SU-DHL-6 (cell line): ENCODE data around the gene APH1B.

ENCODE experiments used
- CTCF ChIP-seq: fragments of 200-600 bp; sonication (generic); IDR thresholded peaks from one replicate; pipeline ENCODE4 v1.5.1; 2017; ENCODE audit warnings: antibody characterized with exemption, mild to moderate bottlenecking, low read length, moderate library complexity; ENCODE audit not compliant: insufficient read depth, poor library complexity, severe bottlenecking
- EZH2phosphoT487 ChIP-seq: fragments of 200-600 bp; sonication (generic), shearing (Covaris generic); conservative IDR thresholded peaks from 2 replicates; pipeline ENCODE4 v1.6.1; 2018; ENCODE audit warnings: mild to moderate bottlenecking, antibody characterized with exemption, low read length, moderate library complexity, mixed read lengths

GRCh38 chr15:63327648-63328421, 50.4 kb downstream of the APH1B start:
- TF ChIP-seq CTCF (no peak), EZH2phosphoT487 (no peak)
